Epithelial cell of esophagus (primary cell): ENCODE results near the gene FHIT.
"Not testable (repeated sequence)": the region's sequence is repeated elsewhere in the genome, so short reads cannot be mapped to it uniquely, and the experiment has no call there.

Source experiments
- DNase-seq: peaks from one replicate; pipeline ENCODE4 v3.0.0; 2010; ENCODE audit warnings: low read depth
- H3K4me3 ChIP-seq: 2 replicates; pipeline ENCODE4 v1.5.1; 2011; ENCODE audit warnings: mild to moderate bottlenecking, low read length, control low read depth
- CTCF ChIP-seq: IDR thresholded peaks from 2 replicates; pipeline ENCODE4 v1.5.1; 2011; ENCODE audit warnings: low read depth, mild to moderate bottlenecking, low read length, control low read depth, inconsistent platforms; ENCODE audit not compliant: insufficient read depth; ENCODE audit errors: missing control alignments

Gene FHIT

GRCh38 chr3:60998858-60999257 is 252.4 kb downstream of the FHIT start:
- TF ChIP-seq CTCF, result no peak
- DNase-seq, result peak; percentile 50
- no peak overlapping the region for H3K4me3 ChIP-seq

DNA sequence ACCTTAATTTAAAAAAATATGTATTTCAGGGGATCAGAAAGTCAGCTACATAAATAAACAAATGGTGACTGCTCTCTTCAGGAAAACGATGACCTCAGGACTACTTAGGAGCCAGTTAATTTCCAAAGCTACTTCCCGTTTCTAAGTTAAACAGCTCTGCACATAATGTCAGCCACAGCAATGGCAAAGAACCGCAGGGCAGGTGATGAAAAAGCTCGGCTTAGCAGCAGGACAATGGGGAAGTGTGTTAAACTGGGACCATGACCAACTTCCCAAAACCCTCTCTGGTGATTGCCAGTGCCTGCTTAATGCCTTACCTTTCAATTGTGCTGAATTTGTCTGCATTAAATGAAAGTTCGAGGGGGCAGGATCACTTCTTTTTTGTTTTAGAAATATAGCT is 258.9 kb downstream of the FHIT start:
- TF ChIP-seq CTCF, result no peak
- H3K4me3 ChIP-seq, result no peak overlapping the region
- no peak for DNase-seq

GRCh38 chr3:60990442-60990730 is 260.9 kb downstream of the FHIT start:
- DNase-seq, result no peak
- TF ChIP-seq CTCF, result no peak
- H3K4me3 ChIP-seq, result no peak overlapping the region

DNA sequence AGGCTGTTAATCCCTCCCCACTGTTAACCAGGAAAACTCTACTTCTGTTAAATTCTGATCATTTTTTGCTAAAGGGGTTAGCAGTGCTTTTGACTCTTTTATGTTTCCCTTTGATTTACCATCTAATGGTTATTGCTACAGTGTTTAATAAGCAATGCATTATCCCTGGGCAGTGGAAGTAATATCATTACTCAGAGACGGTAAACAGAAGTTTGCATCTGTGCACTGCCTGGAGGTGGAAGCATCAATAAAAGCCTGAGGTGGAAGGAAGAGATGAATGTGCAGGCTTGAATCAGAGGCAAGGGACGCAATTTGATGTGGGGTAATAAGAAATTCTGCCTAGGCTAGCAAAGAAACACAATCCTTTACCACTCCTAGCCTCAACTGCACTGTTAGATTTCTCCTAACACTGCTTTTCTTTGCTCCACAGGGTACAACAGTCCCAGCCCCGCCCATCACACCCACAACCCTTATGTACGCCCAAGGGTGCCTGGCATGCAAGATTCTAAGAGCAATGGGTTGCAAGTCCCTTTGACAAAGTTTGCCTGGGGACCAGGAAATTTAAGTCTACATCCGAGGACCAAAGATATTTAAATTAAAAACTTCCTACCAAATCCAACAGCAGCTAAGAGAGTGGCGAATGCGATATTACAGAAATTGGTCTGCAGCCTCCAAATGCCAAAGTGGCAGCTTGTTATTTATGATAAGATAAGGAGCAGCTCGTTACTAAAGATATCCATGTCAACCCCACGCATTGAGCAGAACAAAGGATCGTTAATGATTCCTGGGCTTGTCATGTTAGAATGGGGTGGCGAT is 261.4 kb downstream of the FHIT start:
- DNase-seq, result no peak
- TF ChIP-seq CTCF, result no peak
- no peak overlapping the region for H3K4me3 ChIP-seq

GRCh38 chr3:60987191-60987590 is 264.1 kb downstream of the FHIT start:
- not testable (repeated sequence) for H3K4me3 ChIP-seq
- peak; percentile 22 for DNase-seq

- no peak for DNase-seq
- TF ChIP-seq CTCF, result no peak
These were observed 264.7 kb downstream of the FHIT start for GRCh38 chr3:60986552-60986951.

GRCh38 chr3:60983906-60984305 is 267.3 kb downstream of the FHIT start:
- no peak overlapping the region for H3K4me3 ChIP-seq
- no peak for TF ChIP-seq CTCF
- DNase-seq, result no peak

More at GRCh38 chr3:60986552-60986951, 264.7 kb downstream of the FHIT start:
- H3K4me3 ChIP-seq, result no peak overlapping the region
